CD14-positive monocyte (primary cell): Measurements from ENCODE around the gene LBP. TPM values are rescaled to one million over a fixed set of nuclear protein-coding genes. Genes with fewer than 3 reads are reported as not detected.
A peak's percentile ranks its signal among the peaks of the same experiment; 100 is the strongest.

Source experiments
- DNase-seq, 3 donors: peaks; one replicate each; pipeline ENCODE4 v3.0.0-alpha.2; 2011 to 2022
- H2AFZ ChIP-seq: 2 replicates; pipeline ENCODE4 v1.6.0; 2012; ENCODE audit warnings: mild to moderate bottlenecking, low read depth, low read length, inconsistent platforms; ENCODE audit not compliant: insufficient read depth, poor library complexity, severe bottlenecking
- H3K27ac ChIP-seq, 2 donors: 1 replicate in 1 of 2; 2 replicates in 1 of 2; pipeline ENCODE4 v1.5.1; 2012 to 2013; ENCODE audit warnings: low read length in 2 of 2, control low read depth in 1 of 2, inconsistent platforms in 1 of 2, low read depth in 1 of 2, mild to moderate bottlenecking in 1 of 2
- H3K27me3 ChIP-seq, 2 donors: one replicate each; pipeline versions ENCODE4 v1.6.0 to v1.6.1; 2011 to 2013; ENCODE audit warnings: low read length in 2 of 2; ENCODE audit not compliant: control insufficient read depth in 2 of 2, insufficient read depth in 2 of 2
- H3K36me3 ChIP-seq, 2 donors: replicated peaks in 1 of 2; 1 replicate in 1 of 2; 2 replicates in 1 of 2; pipeline versions ENCODE4 v1.5.1 to v1.6.1; 2012 to 2013; ENCODE audit warnings: low read length in 2 of 2, control low read depth in 1 of 2, inconsistent platforms in 1 of 2, mild to moderate bottlenecking in 1 of 2; ENCODE audit not compliant: insufficient read depth in 2 of 2, control insufficient read depth in 1 of 2
- H3K4me1 ChIP-seq, 2 donors: 1 replicate in 1 of 2; 2 replicates in 1 of 2; pipeline versions ENCODE4 v1.5.1 to v1.6.1; 2012 to 2013; ENCODE audit warnings: low read length in 2 of 2, control low read depth in 1 of 2, inconsistent platforms in 1 of 2, mild to moderate bottlenecking in 1 of 2, moderate library complexity in 1 of 2; ENCODE audit not compliant: insufficient read depth in 2 of 2, control insufficient read depth in 1 of 2
- H3K4me2 ChIP-seq: replicated peaks from 2 replicates; pipeline ENCODE3; 2012; ENCODE audit warnings: low read length, moderate library complexity, mild to moderate bottlenecking; ENCODE audit not compliant: poor library complexity, severe bottlenecking; ENCODE audit errors: extremely low read depth
- H3K4me3 ChIP-seq, 3 experiments: fragments of 200-600 bp in 1 of 3; sonication (generic) in 1 of 3; replicated peaks in 1 of 3; 1 replicate in 2 of 3; 2 replicates in 1 of 3; pipeline ENCODE4 v1.5.1; 2011 to 2013; ENCODE audit warnings: low read length in 3 of 3, mild to moderate bottlenecking in 3 of 3, control low read depth in 2 of 3, low read depth in 2 of 3, inconsistent platforms in 1 of 3, moderate library complexity in 1 of 3
- H3K79me2 ChIP-seq: 2 replicates; pipeline ENCODE4 v1.6.0; 2012; ENCODE audit warnings: mild to moderate bottlenecking, control low read depth, inconsistent platforms, low read length, moderate library complexity; ENCODE audit not compliant: insufficient read depth
- H3K9ac ChIP-seq: 2 replicates; pipeline ENCODE4 v1.6.0; 2017; ENCODE audit warnings: low read length, mild to moderate bottlenecking; ENCODE audit not compliant: insufficient read depth, poor library complexity, severe bottlenecking
- H3K9me3 ChIP-seq, 2 donors: replicated peaks in 1 of 2; 1 replicate in 1 of 2; 2 replicates in 1 of 2; pipeline versions ENCODE4 v1.5.1 to v1.6.1; 2012 to 2013; ENCODE audit warnings: low read length in 2 of 2, control low read depth in 1 of 2; ENCODE audit not compliant: control insufficient read depth in 1 of 2, insufficient read depth in 1 of 2
- H4K20me1 ChIP-seq: 2 replicates; pipeline ENCODE4 v1.6.0; 2012; ENCODE audit warnings: mild to moderate bottlenecking, low read length, control low read depth, moderate library complexity; ENCODE audit not compliant: insufficient read depth
- H3K27ac Mint-ChIP-seq, 7 donors: one replicate each; pipeline ENCODE4 v1.8.0; 2020; ENCODE audit warnings: mild to moderate bottlenecking in 7 of 7, mixed read lengths in 7 of 7, moderate library complexity in 6 of 7, inconsistent platforms in 2 of 7
- H3K27me3 Mint-ChIP-seq, 3 donors: one replicate each; pipeline ENCODE4 v1.8.0; 2021 to 2022; ENCODE audit warnings: low read depth in 3 of 3, mild to moderate bottlenecking in 3 of 3, mixed read lengths in 3 of 3, moderate library complexity in 3 of 3, inconsistent platforms in 1 of 3
- H3K36me3 Mint-ChIP-seq, 2 donors: one replicate each; pipeline ENCODE4 v1.8.0; 2020; ENCODE audit warnings: mixed read lengths in 2 of 2, inconsistent platforms in 1 of 2, mild to moderate bottlenecking in 1 of 2
- H3K4me1 Mint-ChIP-seq: one replicate; pipeline ENCODE4 v1.8.0; 2020; ENCODE audit warnings: mild to moderate bottlenecking, mixed read lengths
- H3K4me3 Mint-ChIP-seq, 2 donors: one replicate each; pipeline ENCODE4 v1.8.0; 2020; ENCODE audit warnings: mild to moderate bottlenecking in 2 of 2, mixed read lengths in 2 of 2, moderate library complexity in 1 of 2
- H3K9me3 Mint-ChIP-seq, 7 donors: one replicate each; pipeline ENCODE4 v1.8.0; 2020 to 2022; ENCODE audit warnings: mixed read lengths in 7 of 7, mild to moderate bottlenecking in 6 of 7, moderate library complexity in 6 of 7, inconsistent platforms in 2 of 7
- CTCF ChIP-seq: fragments of 200-600 bp; IDR thresholded peaks from one replicate; pipeline ENCODE4 v1.8.0; 2022; ENCODE audit warnings: antibody characterized with exemption, mild to moderate bottlenecking
- WGBS: methylation state at CpG from one replicate; pipeline ENCODE4 v1.1.5; 2013; ENCODE audit warnings: missing lambda C conversion rate; ENCODE audit not compliant: insufficient coverage; 5-methylcytosine and 5-hydroxymethylcytosine counted together
- intact Hi-C, 2 donors: fragments of 100-400 bp; cut with micrococcal nuclease; formaldehyde crosslinking; loops; one replicate each; pipeline versions ENCODE4 v1.15.0 to v1.15.1; 2023
- polyA plus RNA-seq, 3 donors: library from polyadenylated mRNA; depleted of rRNA in 1 of 3; unstranded in 2 of 3; stranded (reverse) in 1 of 3; fragments of 300-500 nt in 2 of 3; fragments of >200 nt in 1 of 3; fragmentation: Illumina TruSeq in 2 of 3; gene quantifications; 1 replicate in 2 of 3; 2 replicates in 1 of 3; pipeline ENCODE4 v1.2.3, GENCODE V29; 2012 to 2021

The LBP gene
- polyA plus RNA-seq, 3 donors: not detected

- Histone ChIP-seq H4K20me1 (no peaks in the 10 kb centered on the region), H3K4me1 (no peaks in the 10 kb centered on the region), H3K27ac (no peak overlapping the region), H3K27me3 (no peaks in the 10 kb centered on the region), H3K9ac (no peak overlapping the region), H3K4me2 (peak overlapping the region; percentile 46), H3K4me3 (peak overlapping the region in 1 of 3 experiments; percentile 42), H2AFZ (peak overlapping the region; percentile 67), H3K36me3 (no peaks in the 10 kb centered on the region), H3K79me2 (no peaks in the 10 kb centered on the region), H3K9me3 (no peaks in the 10 kb centered on the region)
- Mint-ChIP-seq H3K9me3 (peaks cover 0 to 6% (median 0%) of the 10 kb centered on the region in 7 donors), H3K27me3 (peaks cover 5 to 11% (median 8%) of the 10 kb centered on the region in 3 donors), H3K27ac (peak overlapping the region in 4 of 7 donors; percentile 5 to 82 (median 50)), H3K36me3 (no peaks in the 10 kb centered on the region), H3K4me3 (peak overlapping the region in 1 of 2 donors; percentile 67), H3K4me1 (peaks cover 5% of the 10 kb centered on the region)
- WGBS: 0% methylated on average over 1 of the region's 2 CpGs
- DNase-seq: peak; percentile 44 to 67 (median 67)
- intact Hi-C loops: no loop called here
- no peak for TF ChIP-seq CTCF
Measured at GRCh38 chr20:38369389-38369788, 23.1 kb downstream of the LBP start.

GRCh38 chr20:38372806-38373205 is 26.5 kb downstream of the LBP start:
- Histone ChIP-seq H3K27ac (no peak overlapping the region), H2AFZ (no peak overlapping the region), H3K9ac (no peak overlapping the region), H3K27me3 (no peaks in the 10 kb centered on the region), H3K4me2 (no peak overlapping the region), H3K4me3 (no peak overlapping the region), H3K36me3 (no peaks in the 10 kb centered on the region), H3K79me2 (no peaks in the 10 kb centered on the region), H4K20me1 (no peaks in the 10 kb centered on the region), H3K4me1 (no peaks in the 10 kb centered on the region), H3K9me3 (no peaks in the 10 kb centered on the region)
- Mint-ChIP-seq H3K36me3 (no peaks in the 10 kb centered on the region), H3K4me1 (peaks cover 5% of the 10 kb centered on the region), H3K9me3 (peaks cover 0 to 6% (median 0%) of the 10 kb centered on the region in 7 donors), H3K4me3 (no peak overlapping the region), H3K27me3 (peaks cover 5 to 18% (median 13%) of the 10 kb centered on the region in 3 donors), H3K27ac (no peak overlapping the region)
- no peak for DNase-seq
- TF ChIP-seq CTCF: no peak
- WGBS: 100% methylated on average over 1 of the region's 5 CpGs
- intact Hi-C loops: no loop called here
